ENCODE results near the gene NELFE.
"Not testable (repeated sequence)": the region's sequence is repeated elsewhere in the genome, so short reads cannot be mapped to it uniquely, and the experiment has no call there.

The NELFE gene

GRCh38 chr6:31958741-31959739 is at the start of gene NELFE, which contains the start of gene SKIC2:
Gene NELFE (minus strand): TSS chr6:31958971. CDS start chr6:31958446, 525 bp downstream.
Gene SKIC2 (plus strand): TSS chr6:31959175. CDS start chr6:31959193, 18 bp downstream.
- DNase-seq: peak; percentile 99

GRCh38 chr6:32008037-32008436 is 49.3 kb upstream of the NELFE start:
- not testable (repeated sequence) for DNase-seq

GRCh38 chr6:32007086-32007485 is 48.3 kb upstream of the NELFE start:
- DNase-seq: not testable (repeated sequence)

- not testable (repeated sequence) for DNase-seq
These were observed 47.3 kb upstream of the NELFE start for GRCh38 chr6:32005991-32006529.

- not testable (repeated sequence) for DNase-seq
These were observed 46.7 kb upstream of the NELFE start for GRCh38 chr6:32005538-32005880.

GRCh38 chr6:32004864-32005537 is 46.2 kb upstream of the NELFE start:
- DNase-seq: not testable (repeated sequence)

GRCh38 chr6:32004393-32004792 is 45.6 kb upstream of the NELFE start:
- DNase-seq: not testable (repeated sequence)

- DNase-seq: not testable (repeated sequence)
These were observed 44.5 kb upstream of the NELFE start for GRCh38 chr6:32003301-32003700.

GRCh38 chr6:32002546-32003268 is 43.9 kb upstream of the NELFE start:
- not testable (repeated sequence) for DNase-seq

GRCh38 chr6:31996385-31996784 is 37.6 kb upstream of the NELFE start:
- not testable (repeated sequence) for DNase-seq

- DNase-seq: not testable (repeated sequence)
These were observed 35.6 kb upstream of the NELFE start for GRCh38 chr6:31994421-31994820.

GRCh38 chr6:31989363-31989762 is 30.6 kb upstream of the NELFE start:
- not testable (repeated sequence) for DNase-seq

- DNase-seq: not testable (repeated sequence)
These were observed 23.0 kb upstream of the NELFE start, which contains the start of gene C4A for GRCh38 chr6:31981744-31982143. Gene C4A (plus strand): TSS chr6:31982057. CDS start chr6:31982108, 51 bp downstream.

GRCh38 chr6:31980998-31981397 is 22.2 kb upstream of the NELFE start:
- not testable (repeated sequence) for DNase-seq

- DNase-seq: not testable (repeated sequence)
These were observed 21.6 kb upstream of the NELFE start for GRCh38 chr6:31980195-31980876.

- no peak for DNase-seq
These were observed 20.6 kb upstream of the NELFE start for GRCh38 chr6:31979238-31979898.

GRCh38 chr6:31978831-31979230 is 20.1 kb upstream of the NELFE start:
- no peak for DNase-seq

GRCh38 chr6:31977816-31978431 is 19.2 kb upstream of the NELFE start:
- DNase-seq: no peak

GRCh38 chr6:31976065-31976464 is 17.3 kb upstream of the NELFE start:
- DNase-seq: not testable (repeated sequence)

- DNase-seq: peak in 1 of 2 donors; percentile 14
These were observed 14.1 kb upstream of the NELFE start for GRCh38 chr6:31972709-31973350.

Measured in CD4-positive, alpha-beta T cell treated with Interleukin-1 beta for 1 hour (primary cell).